Activated CD4-positive, alpha-beta T cell treated with anti-CD3 and anti-CD28 coated beads, Interleukin-2, amount 10 ng/mL, durations not matched to agents 24 days and 14 days (primary cell): Measurements from ENCODE around the gene SVOPL. TPM values are rescaled to one million over a fixed set of nuclear protein-coding genes. Genes with fewer than 3 reads are reported as not detected.
"Not testable (repeated sequence)": the region's sequence is repeated elsewhere in the genome, so short reads cannot be mapped to it uniquely, and the experiment has no call there.

Experiments used
- DNase-seq: peaks from one replicate; pipeline ENCODE4 v3.0.0; 2022
- H3K27ac Mint-ChIP-seq: one replicate; pipeline ENCODE4 v1.8.0; 2022; ENCODE audit warnings: mild to moderate bottlenecking, mixed read lengths
- H3K27me3 Mint-ChIP-seq: one replicate; pipeline ENCODE4 v1.8.0; 2022; ENCODE audit warnings: mixed read lengths
- H3K36me3 Mint-ChIP-seq: one replicate; pipeline ENCODE4 v1.8.0; 2022; ENCODE audit warnings: low read depth, mild to moderate bottlenecking, mixed read lengths
- H3K4me1 Mint-ChIP-seq: one replicate; pipeline ENCODE4 v1.8.0; 2021; ENCODE audit warnings: mixed read lengths
- H3K4me3 Mint-ChIP-seq: one replicate; pipeline ENCODE4 v1.8.0; 2022; ENCODE audit warnings: mild to moderate bottlenecking, moderate library complexity, mixed read lengths
- H3K9me3 Mint-ChIP-seq: one replicate; pipeline ENCODE4 v1.8.0; 2021; ENCODE audit warnings: mixed read lengths
- intact Hi-C: fragments of 100-400 bp; cut with micrococcal nuclease; formaldehyde crosslinking; loops from one replicate; pipeline ENCODE4 v1.15.1; 2023
- total RNA-seq: library from RNA; stranded (reverse); gene quantifications from 2 replicates; pipeline ENCODE4 v1.2.3, GENCODE V29; 2022

SVOPL gene
- total RNA-seq, 1 donor from 2014 or later = not detected

DNA sequence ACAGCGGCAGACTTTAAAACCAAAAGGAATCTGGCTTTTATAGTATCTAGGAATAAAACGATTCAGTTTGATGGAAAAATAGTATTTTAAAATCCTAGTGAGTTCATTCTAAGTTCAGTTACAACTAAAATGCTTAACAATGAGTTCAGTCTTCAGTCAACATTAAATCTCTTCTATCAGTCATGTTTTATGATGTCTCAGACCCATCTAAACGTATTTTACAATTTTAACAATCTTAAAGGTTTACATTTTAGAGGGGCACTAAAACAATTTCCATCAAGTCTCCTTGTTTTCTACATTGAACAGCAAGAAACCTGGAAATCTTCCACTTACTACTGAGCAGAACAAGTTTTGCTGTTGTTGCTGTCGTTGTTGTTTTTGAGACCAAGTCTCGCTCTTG is 10.0 kb downstream of the SVOPL start:
- no peaks in the 10 kb centered on the region for H3K4me1 Mint-ChIP-seq
- peaks cover 3% of the 10 kb centered on the region for H3K27me3 Mint-ChIP-seq
- intact Hi-C loops = no loop called here
- peaks cover 6% of the 10 kb centered on the region for H3K9me3 Mint-ChIP-seq
- H3K36me3 Mint-ChIP-seq = no peaks in the 10 kb centered on the region
- no peak overlapping the region for H3K4me3 Mint-ChIP-seq
- no peak overlapping the region for H3K27ac Mint-ChIP-seq
- no peak for DNase-seq

DNA sequence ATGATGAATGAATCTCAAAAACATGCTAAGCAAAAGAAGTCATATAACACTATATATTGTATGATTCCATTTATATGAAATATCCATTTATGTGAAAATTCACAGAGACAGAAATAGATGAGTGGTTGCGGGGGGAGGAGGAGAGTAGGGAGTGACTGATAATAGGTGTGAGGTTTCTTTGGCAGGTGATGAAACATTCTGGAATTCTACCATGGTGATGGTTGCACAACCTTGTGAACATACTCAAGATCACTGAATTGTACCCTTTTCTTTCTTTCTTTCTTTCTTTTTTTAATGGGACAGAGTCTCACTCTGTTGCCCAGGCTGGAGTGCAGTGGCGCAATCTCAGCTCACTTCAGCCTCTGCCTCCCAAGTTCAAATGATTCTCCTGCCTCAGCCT is 10.7 kb downstream of the SVOPL start:
- intact Hi-C loops = no loop called here
- Mint-ChIP-seq H3K9me3 (peaks cover 6% of the 10 kb centered on the region), H3K27me3 (peaks cover 3% of the 10 kb centered on the region), H3K27ac (no peak overlapping the region), H3K4me3 (no peak overlapping the region), H3K4me1 (no peaks in the 10 kb centered on the region), H3K36me3 (no peaks in the 10 kb centered on the region)
- DNase-seq = no peak

DNA sequence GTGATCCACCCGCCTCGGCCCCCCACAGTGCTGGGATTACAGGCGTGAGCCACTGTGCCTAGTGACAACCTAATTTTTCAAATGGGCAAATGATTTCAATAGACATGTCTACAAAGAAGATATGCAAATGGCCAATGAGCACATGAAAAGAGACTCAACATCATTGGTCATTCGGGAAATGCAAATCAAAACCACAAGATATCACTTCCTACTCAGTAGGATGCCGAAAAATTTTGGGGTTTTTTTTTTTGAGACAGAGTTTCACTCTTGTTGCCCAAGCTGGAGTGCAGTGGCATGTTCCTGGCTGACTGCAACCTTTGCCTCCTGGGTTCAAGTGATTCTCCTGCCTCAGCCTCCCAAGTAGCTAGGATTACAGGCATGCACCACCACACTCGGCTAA is 13.1 kb downstream of the SVOPL start:
- H3K27ac Mint-ChIP-seq, H3K4me1 Mint-ChIP-seq, DNase-seq, H3K4me3 Mint-ChIP-seq, intact Hi-C loops, H3K36me3 Mint-ChIP-seq, H3K27me3 Mint-ChIP-seq, H3K9me3 Mint-ChIP-seq: not testable (repeated sequence)

DNA sequence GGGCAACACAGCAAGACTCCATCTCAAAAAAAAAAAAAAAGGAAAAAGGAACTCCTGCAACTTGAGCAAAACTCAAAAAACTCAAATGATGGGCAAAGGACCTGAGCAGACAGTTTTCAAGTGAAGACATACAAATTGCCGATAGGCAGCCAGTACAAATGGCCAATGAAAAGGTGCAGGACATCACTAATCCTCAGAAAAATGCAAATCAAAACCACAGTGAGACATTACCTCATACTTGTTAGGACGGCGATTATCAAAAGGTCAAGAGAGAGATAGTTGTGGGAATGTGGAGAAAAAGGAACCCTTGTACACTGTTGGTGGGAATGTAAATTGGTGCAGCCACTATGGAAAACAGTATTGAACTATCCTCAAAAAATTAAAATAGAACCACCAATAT is 16.8 kb downstream of the SVOPL start:
- H3K4me1 Mint-ChIP-seq = no peaks in the 10 kb centered on the region
- H3K27ac Mint-ChIP-seq = no peak overlapping the region
- H3K4me3 Mint-ChIP-seq = no peak overlapping the region
- H3K9me3 Mint-ChIP-seq = peaks cover 6% of the 10 kb centered on the region
- peaks cover 3% of the 10 kb centered on the region for H3K27me3 Mint-ChIP-seq
- H3K36me3 Mint-ChIP-seq = no peaks in the 10 kb centered on the region
- no peak for DNase-seq
- intact Hi-C loops = no loop called here

DNA sequence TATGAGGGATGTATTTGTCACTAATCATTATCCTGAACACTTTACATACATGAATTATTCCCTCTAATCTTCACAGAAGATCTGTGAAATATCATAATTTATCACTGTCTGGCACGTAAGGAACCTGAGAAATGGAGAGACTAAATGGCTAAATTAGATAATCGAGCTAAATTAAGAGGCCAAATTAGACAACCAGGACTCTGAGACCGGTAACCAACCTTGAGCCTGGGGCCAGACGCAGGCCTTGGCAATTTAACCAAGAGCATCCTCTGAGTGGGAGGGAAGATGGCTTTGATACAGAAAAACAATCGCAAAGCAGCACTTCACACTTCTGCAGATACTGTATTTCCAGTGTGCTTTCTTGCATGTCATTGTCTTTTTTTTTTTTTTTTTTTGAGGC is 21.4 kb downstream of the SVOPL start:
- Mint-ChIP-seq H3K9me3 (no peaks in the 10 kb centered on the region), H3K4me1 (no peaks in the 10 kb centered on the region), H3K27ac (no peak overlapping the region), H3K36me3 (no peaks in the 10 kb centered on the region), H3K27me3 (no peaks in the 10 kb centered on the region), H3K4me3 (no peak overlapping the region)
- intact Hi-C loops = no loop called here
- DNase-seq = no peak

DNA sequence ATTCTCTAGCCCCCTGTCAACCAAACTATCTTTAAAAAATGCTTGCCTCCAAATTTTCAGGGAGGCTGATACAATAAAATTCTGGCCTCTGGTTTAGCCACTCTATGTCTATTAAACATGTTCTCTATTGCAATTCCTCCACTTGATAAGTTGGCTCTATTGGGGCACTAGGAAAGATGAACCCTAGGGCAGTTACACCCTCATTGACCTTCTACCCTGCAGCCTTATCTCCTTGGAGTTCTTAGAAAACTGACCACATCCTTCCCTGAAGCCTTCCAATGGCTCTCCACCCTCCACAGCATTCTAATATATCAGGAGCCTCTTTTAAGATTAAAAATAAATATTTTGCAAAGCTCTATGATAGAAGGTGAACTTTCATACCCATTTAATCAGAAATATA is 30.6 kb downstream of the SVOPL start:
- H3K36me3 Mint-ChIP-seq = no peaks in the 10 kb centered on the region
- peaks cover 15% of the 10 kb centered on the region for H3K4me1 Mint-ChIP-seq
- intact Hi-C loops = no loop called here
- peaks cover 6% of the 10 kb centered on the region for H3K27me3 Mint-ChIP-seq
- H3K9me3 Mint-ChIP-seq = peaks cover 4% of the 10 kb centered on the region
- H3K4me3 Mint-ChIP-seq = no peak overlapping the region
- H3K27ac Mint-ChIP-seq = no peak overlapping the region
- DNase-seq = no peak

DNA sequence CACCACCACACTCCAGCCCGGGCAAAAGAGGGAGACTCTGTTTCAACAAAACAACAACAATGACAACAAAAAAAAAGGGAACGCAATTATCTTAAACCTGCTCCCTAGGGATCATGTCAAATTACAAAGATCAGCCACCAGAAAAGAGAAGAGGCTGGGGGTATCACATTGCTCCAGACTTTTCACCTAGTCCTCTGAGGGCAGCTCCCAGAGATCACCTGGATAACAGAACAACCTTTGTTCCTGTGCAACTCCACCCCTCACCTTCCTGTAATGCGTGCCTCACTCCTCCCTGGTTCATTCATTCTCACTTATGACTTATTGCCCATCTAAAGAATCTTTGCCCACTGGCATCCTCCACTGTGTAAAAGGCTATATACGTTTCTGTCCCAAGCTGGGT is 31.8 kb downstream of the SVOPL start:
- DNase-seq = no peak
- no peak overlapping the region for H3K27ac Mint-ChIP-seq
- peaks cover 13% of the 10 kb centered on the region for H3K27me3 Mint-ChIP-seq
- no peak overlapping the region for H3K4me3 Mint-ChIP-seq
- H3K36me3 Mint-ChIP-seq = no peaks in the 10 kb centered on the region
- H3K9me3 Mint-ChIP-seq = peaks cover 4% of the 10 kb centered on the region
- peaks cover 17% of the 10 kb centered on the region for H3K4me1 Mint-ChIP-seq
- intact Hi-C loops = loop anchor here (5.0 kb wide), 1 partner anchor 42 kb away; no protein-coding TSS in a partner anchor

DNA sequence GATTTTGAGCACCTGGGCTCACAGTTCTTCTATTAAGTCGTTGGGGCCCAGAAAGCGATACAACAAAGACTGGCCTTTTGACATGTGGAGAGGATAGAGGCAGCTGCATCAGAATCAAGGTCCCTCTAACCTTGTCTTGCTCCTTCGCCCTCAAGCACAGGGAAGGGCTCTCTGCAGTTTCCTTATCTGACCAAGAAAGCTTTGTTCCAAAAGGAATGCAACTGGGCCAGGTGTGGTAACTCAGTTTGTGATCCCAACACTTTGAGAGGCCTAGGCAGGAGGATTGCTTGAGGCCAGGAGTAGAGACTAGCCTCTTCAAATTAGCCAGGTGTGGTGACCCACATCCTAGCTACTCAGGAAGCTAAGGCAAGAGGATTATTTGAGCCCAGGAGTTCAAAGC is 32.2 kb downstream of the SVOPL start:
- H3K27ac Mint-ChIP-seq = no peak overlapping the region
- intact Hi-C loops = loop anchor here (5.0 kb wide), 1 partner anchor 42 kb away; no protein-coding TSS in a partner anchor
- H3K4me1 Mint-ChIP-seq = peaks cover 17% of the 10 kb centered on the region
- no peak for DNase-seq
- no peaks in the 10 kb centered on the region for H3K36me3 Mint-ChIP-seq
- no peak overlapping the region for H3K4me3 Mint-ChIP-seq
- H3K9me3 Mint-ChIP-seq = peaks cover 4% of the 10 kb centered on the region
- peaks cover 16% of the 10 kb centered on the region for H3K27me3 Mint-ChIP-seq

DNA sequence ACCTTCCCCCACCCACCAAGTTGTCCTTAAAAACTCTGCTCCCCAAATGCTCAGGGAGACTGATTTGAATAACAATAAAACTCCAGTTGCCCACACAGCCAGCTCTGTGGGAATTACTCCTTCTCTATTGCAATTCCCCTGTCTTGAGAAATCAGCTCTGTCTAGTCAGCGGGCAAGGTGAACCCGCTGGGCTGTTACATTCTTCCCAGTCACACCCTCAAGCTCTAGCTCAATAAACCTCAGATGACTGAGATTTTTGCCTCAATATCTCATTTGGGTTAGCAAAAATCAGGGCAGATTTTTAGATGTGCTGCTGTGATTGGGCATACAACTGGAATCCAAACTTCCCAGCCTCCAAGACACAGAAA is 32.9 kb downstream of the SVOPL start:
- intact Hi-C loops = loop anchor here (5.0 kb wide), 1 partner anchor 41 kb away; no protein-coding TSS in a partner anchor
- no peaks in the 10 kb centered on the region for H3K36me3 Mint-ChIP-seq
- no peak overlapping the region for H3K4me3 Mint-ChIP-seq
- peaks cover 17% of the 10 kb centered on the region for H3K4me1 Mint-ChIP-seq
- peaks cover 4% of the 10 kb centered on the region for H3K9me3 Mint-ChIP-seq
- no peak for DNase-seq
- H3K27ac Mint-ChIP-seq = no peak overlapping the region
- H3K27me3 Mint-ChIP-seq = peaks cover 24% of the 10 kb centered on the region

DNA sequence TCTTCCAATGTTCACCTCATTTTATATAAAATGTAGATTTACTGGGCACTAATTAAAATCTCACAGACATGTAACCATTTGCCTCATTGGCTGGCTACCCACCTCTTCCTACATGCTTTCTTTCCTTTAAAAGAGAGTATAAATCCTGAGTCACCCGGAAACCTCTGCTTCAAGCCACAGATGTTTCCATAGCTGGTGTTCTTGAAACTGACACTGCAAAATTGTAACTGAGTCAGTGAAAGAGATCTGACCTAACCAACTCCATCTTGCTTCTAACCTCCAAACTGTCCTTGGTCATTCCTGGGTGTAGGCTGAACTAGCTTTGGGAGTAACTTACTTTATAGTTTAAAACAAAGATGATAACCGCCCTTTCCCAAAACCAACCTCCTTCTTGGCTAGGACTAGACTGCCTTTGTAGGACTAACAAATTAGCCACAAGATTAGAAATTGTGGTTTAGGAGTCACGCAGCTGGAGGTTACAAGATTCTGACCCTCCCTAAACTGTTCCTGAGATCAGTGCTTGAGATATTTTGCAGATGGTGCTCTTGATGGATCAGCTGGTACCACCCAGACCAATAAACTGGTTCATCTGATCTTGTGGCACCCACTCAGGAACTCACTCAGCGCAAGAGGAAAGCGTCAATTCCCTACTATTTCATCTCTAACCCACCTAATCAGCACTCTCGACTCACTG is 33.5 kb downstream of the SVOPL start:
- no peak for DNase-seq
- intact Hi-C loops = loop anchor here (5.0 kb wide), 1 partner anchor 40 kb away; no protein-coding TSS in a partner anchor
- Mint-ChIP-seq H3K4me1 (peaks cover 17% of the 10 kb centered on the region), H3K27me3 (peaks cover 27% of the 10 kb centered on the region), H3K9me3 (peaks cover 4% of the 10 kb centered on the region), H3K4me3 (no peak overlapping the region), H3K27ac (no peak overlapping the region), H3K36me3 (no peaks in the 10 kb centered on the region)

DNA sequence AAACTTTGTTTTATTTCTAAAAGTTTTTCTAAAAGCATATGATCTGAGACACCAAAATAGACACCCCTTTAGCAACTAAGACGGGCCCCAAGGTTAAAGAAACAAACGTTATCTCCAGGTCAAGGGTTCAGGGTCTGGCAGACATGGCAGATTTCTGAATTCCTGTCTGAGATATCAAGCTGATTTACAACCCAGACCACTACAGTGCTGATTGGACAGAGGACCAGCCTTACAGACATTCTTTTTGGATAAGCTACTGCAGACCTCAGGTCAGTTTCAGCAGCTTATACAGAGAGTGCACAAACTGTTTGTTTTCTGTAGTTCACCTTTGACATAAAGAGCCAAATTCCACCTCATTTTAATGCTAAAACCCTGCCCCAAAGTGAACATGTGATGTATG is 34.8 kb downstream of the SVOPL start:
- Mint-ChIP-seq H3K4me1 (peaks cover 17% of the 10 kb centered on the region), H3K36me3 (no peaks in the 10 kb centered on the region), H3K27me3 (peaks cover 36% of the 10 kb centered on the region), H3K4me3 (no peak overlapping the region), H3K27ac (no peak overlapping the region), H3K9me3 (no peaks in the 10 kb centered on the region)
- intact Hi-C loops = loop anchor here (5.0 kb wide), 1 partner anchor 39 kb away; no protein-coding TSS in a partner anchor
- DNase-seq = no peak

DNA sequence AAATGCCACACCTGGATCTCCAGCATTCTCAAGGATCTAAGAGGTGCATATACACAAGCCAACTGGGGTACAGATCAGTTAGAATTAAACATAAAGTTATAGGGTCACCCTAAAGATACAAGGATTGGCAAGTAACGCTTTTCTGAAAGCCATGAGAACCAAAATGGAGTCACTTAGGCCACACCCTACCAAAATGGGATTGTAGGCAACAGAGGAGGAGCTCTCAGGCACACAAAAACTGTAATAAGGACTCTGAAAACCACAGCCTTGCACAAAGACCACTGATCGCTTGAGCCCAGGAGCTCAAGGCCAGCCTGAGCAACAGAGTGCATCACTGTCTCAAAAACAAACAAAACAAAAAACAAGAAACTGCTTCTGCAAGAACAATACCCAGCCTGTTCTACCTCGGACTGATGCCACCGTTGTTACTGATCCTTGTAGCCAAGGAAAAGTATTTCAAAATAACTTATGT is 35.5 kb downstream of the SVOPL start:
- Mint-ChIP-seq H3K4me1 (peaks cover 17% of the 10 kb centered on the region), H3K9me3 (no peaks in the 10 kb centered on the region), H3K36me3 (no peaks in the 10 kb centered on the region), H3K27ac (no peak overlapping the region), H3K27me3 (peaks cover 39% of the 10 kb centered on the region), H3K4me3 (no peak overlapping the region)
- no peak for DNase-seq
- intact Hi-C loops = loop anchor here (5.0 kb wide), 1 partner anchor 38 kb away; no protein-coding TSS in a partner anchor

DNA sequence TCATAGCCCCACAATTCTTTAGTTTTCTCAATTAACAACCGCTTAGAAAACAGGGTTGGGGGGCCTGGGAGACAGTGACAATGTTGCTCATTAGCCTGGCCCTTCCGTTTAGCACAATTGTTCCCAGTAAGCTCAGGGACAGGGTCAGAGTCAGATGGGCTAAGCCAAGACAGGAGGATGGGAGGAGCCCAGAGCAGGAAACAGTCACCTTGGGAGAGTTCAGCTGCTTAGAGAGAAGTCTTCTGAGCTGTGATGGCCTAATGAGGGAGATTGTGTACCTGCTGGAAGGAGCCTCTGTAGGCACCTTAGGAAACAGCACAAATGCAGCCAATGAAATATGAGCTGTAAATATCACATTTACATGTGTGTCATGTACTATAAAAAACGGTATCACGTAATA is 35.9 kb downstream of the SVOPL start:
- Mint-ChIP-seq H3K27ac (peak overlapping the region; percentile 42), H3K4me3 (peak overlapping the region; percentile 56), H3K36me3 (no peaks in the 10 kb centered on the region), H3K27me3 (peaks cover 39% of the 10 kb centered on the region), H3K4me1 (peaks cover 13% of the 10 kb centered on the region), H3K9me3 (no peaks in the 10 kb centered on the region)
- no peak for DNase-seq
- intact Hi-C loops = loop anchor here (5.0 kb wide), 1 partner anchor 38 kb away; no protein-coding TSS in a partner anchor

DNA sequence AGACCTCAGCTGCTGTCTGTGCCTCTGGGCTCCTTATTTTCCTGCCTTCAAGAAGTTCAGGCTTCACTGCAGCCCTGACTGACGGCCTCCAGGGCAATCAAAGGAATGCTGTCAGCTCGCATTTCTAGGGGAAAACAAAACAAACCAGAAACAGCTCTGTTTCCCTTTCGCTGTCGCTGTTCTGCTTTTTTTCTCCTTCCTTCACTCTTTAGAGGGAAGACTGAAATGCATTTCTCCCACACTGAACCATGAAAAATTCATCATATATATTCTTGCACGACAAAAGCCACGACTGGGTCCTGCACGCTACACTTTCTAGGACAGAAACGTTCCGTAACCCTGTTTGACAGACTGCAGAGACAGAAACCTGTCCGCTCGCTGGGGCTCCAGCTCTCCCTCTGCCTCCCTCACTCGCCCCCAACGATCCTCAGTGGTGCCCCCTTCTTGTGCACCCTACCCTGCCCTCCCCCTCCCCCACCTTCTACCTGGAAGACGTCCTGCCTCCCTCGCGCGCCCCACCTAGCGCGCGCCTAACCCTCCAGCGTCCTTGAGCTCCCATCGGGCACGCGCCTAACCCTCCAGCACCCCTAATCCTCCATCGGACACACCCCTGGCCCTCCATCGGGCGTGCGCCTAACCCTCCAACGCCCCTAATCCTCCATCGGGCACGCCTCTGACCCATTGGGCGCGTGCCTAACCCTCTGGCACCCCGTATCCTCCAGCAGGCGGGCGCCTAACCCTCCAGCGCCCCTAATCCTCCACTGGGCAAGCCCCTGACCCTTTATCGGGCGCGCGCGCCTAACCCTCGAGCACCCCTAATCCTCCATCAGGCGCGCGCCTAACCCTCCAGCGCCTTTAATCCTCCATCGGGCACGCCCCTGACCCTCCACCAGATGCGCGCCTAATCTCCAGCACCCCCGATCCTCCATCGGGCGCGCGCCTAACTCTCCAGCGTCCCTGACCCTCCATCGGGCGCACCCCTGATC is 37.1 kb downstream of the SVOPL start:
- DNase-seq = no peak
- H3K9me3 Mint-ChIP-seq = no peaks in the 10 kb centered on the region
- no peaks in the 10 kb centered on the region for H3K36me3 Mint-ChIP-seq
- peak overlapping the region; percentile 76 for H3K4me3 Mint-ChIP-seq
- peaks cover 40% of the 10 kb centered on the region for H3K27me3 Mint-ChIP-seq
- intact Hi-C loops = no loop called here
- peaks cover 12% of the 10 kb centered on the region for H3K4me1 Mint-ChIP-seq
- H3K27ac Mint-ChIP-seq = peak overlapping the region; percentile 12
